Karpas-422 (cell line): ENCODE results near the gene KIF18A. TPM values are rescaled to one million over a fixed set of nuclear protein-coding genes. Genes with fewer than 3 reads are reported as not detected.
"Not testable (repeated sequence)": the region's sequence is repeated elsewhere in the genome, so short reads cannot be mapped to it uniquely, and the experiment has no call there.

Experiments
- DNase-seq: peaks from one replicate; pipeline ENCODE4 v3.0.0-alpha.2; 2015
- H2AFZ ChIP-seq: fragments of 200-600 bp; sonication (generic); 2 replicates; pipeline ENCODE4 v1.6.1; 2014; ENCODE audit warnings: antibody characterized with exemption, low read length, mixed read lengths
- H3K27ac ChIP-seq: fragments of 200-600 bp; sonication (generic); 2 replicates; pipeline ENCODE4 v1.5.1; 2014; ENCODE audit warnings: mild to moderate bottlenecking, low read length, moderate library complexity
- H3K27me3 ChIP-seq: fragments of 200-600 bp; sonication (generic); 2 replicates; pipeline ENCODE4 v1.6.1; 2014; ENCODE audit warnings: low read length, mixed read lengths
- H3K36me3 ChIP-seq: fragments of 200-600 bp; sonication (generic); 2 replicates; pipeline ENCODE4 v1.6.1; 2014; ENCODE audit warnings: low read length, mixed read lengths; ENCODE audit not compliant: insufficient read depth
- H3K4me1 ChIP-seq: fragments of 200-600 bp; sonication (generic); 2 replicates; pipeline ENCODE4 v1.6.1; 2014; ENCODE audit warnings: mild to moderate bottlenecking, low read length, mixed read lengths
- H3K4me2 ChIP-seq: fragments of 200-600 bp; sonication (generic); 2 replicates; pipeline ENCODE4 v1.6.1; 2014; ENCODE audit warnings: low read length, low read depth, mild to moderate bottlenecking; ENCODE audit not compliant: poor library complexity, severe bottlenecking
- H3K4me3 ChIP-seq: fragments of 200-600 bp; sonication (generic); 2 replicates; pipeline ENCODE4 v1.5.1; 2014; ENCODE audit warnings: mild to moderate bottlenecking, antibody characterized with exemption, low read length, mixed read lengths
- H3K79me2 ChIP-seq: fragments of 200-600 bp; sonication (generic); 2 replicates; pipeline ENCODE4 v1.6.1; 2014; ENCODE audit warnings: mild to moderate bottlenecking, low read length, mixed read lengths
- H3K9ac ChIP-seq: fragments of 200-600 bp; sonication (generic); 2 replicates; pipeline ENCODE4 v1.6.0; 2014; ENCODE audit warnings: low read length
- H3K9me2 ChIP-seq: fragments of 200-600 bp; sonication (generic), shearing (Covaris generic); replicated peaks from 2 replicates; pipeline ENCODE4 v1.6.0; 2014; ENCODE audit warnings: mild to moderate bottlenecking, low read length, moderate library complexity; ENCODE audit not compliant: insufficient read depth
- H3K9me3 ChIP-seq: fragments of 300-700, 200-600 bp; sonication (generic); 2 replicates; pipeline ENCODE4 v1.6.1; 2014; ENCODE audit warnings: low read length, mixed read lengths
- H4K20me1 ChIP-seq: fragments of 200-600 bp; sonication (generic); 2 replicates; pipeline ENCODE4 v1.6.1; 2014; ENCODE audit warnings: mild to moderate bottlenecking, antibody characterized with exemption, low read length, low read depth; ENCODE audit not compliant: insufficient read depth
- total RNA-seq: library from RNA; depleted of rRNA; stranded (reverse); fragments of >200 nt; shearing (Covaris generic); gene quantifications from 2 replicates; pipeline ENCODE4 v1.2.3, GENCODE V29; 2014; ENCODE audit warnings: low replicate concordance

The KIF18A gene
- total RNA-seq, 1 experiment from 2014 or later = 30.7 TPM

GRCh38 chr11:28089378-28089777, 18.6 kb downstream of the KIF18A start:
- Histone ChIP-seq H3K4me3 (no peak overlapping the region), H3K4me2 (no peak overlapping the region), H3K27me3 (no peaks in the 10 kb centered on the region), H3K4me1 (peaks cover 6% of the 10 kb centered on the region), H2AFZ (no peak overlapping the region), H3K36me3 (peaks cover 53% of the 10 kb centered on the region), H3K9me2 (no peaks in the 10 kb centered on the region; the same call in 1 of the 2 replicates), H3K27ac (no peak overlapping the region), H4K20me1 (no peaks in the 10 kb centered on the region), H3K9ac (no peak overlapping the region), H3K79me2 (peaks cover 28% of the 10 kb centered on the region), H3K9me3 (no peaks in the 10 kb centered on the region)
- no peak for DNase-seq

GRCh38 chr11:28087693-28088092, 20.3 kb downstream of the KIF18A start:
- DNase-seq, H3K27ac ChIP-seq, H3K9me3 ChIP-seq, H3K4me3 ChIP-seq, H4K20me1 ChIP-seq, H3K9ac ChIP-seq, H2AFZ ChIP-seq, H3K9me2 ChIP-seq, H3K4me2 ChIP-seq, H3K4me1 ChIP-seq, H3K27me3 ChIP-seq: not testable (repeated sequence)
- Histone ChIP-seq H3K79me2 (peaks cover 11% of the 10 kb centered on the region), H3K36me3 (peaks cover 53% of the 10 kb centered on the region; the same call in 1 of the 2 replicates)

GRCh38 chr11:28087192-28087591, 20.8 kb downstream of the KIF18A start:
- H3K36me3 ChIP-seq = peaks cover 56% of the 10 kb centered on the region; the same call in 1 of the 2 replicates

GRCh38 chr11:28086569-28086968, 21.4 kb downstream of the KIF18A start:
- DNase-seq = peak; percentile 51
- Histone ChIP-seq H3K27me3 (no peaks in the 10 kb centered on the region), H3K4me2 (no peak overlapping the region), H4K20me1 (no peaks in the 10 kb centered on the region), H3K27ac (peak overlapping the region; percentile 40; the same call in 1 of the 2 replicates), H3K79me2 (peaks cover 6% of the 10 kb centered on the region), H3K9ac (no peak overlapping the region), H3K4me3 (no peak overlapping the region), H3K9me3 (no peaks in the 10 kb centered on the region), H3K4me1 (peaks cover 6% of the 10 kb centered on the region), H2AFZ (no peak overlapping the region), H3K9me2 (no peaks in the 10 kb centered on the region), H3K36me3 (peaks cover 62% of the 10 kb centered on the region)

More at GRCh38 chr11:28087192-28087591, 20.8 kb downstream of the KIF18A start:
- H3K4me2 ChIP-seq, H3K9me3 ChIP-seq, H3K27ac ChIP-seq, H3K4me1 ChIP-seq, H3K79me2 ChIP-seq, H3K4me3 ChIP-seq, H4K20me1 ChIP-seq, H3K9me2 ChIP-seq, H2AFZ ChIP-seq, DNase-seq, H3K27me3 ChIP-seq, H3K9ac ChIP-seq: not testable (repeated sequence)

- H3K9me2 ChIP-seq = no peaks in the 10 kb centered on the region
- H3K4me3 ChIP-seq = no peak overlapping the region
- H3K4me1 ChIP-seq = peaks cover 6% of the 10 kb centered on the region
- H3K79me2 ChIP-seq = no peaks in the 10 kb centered on the region; the same call in 1 of the 2 replicates
- no peaks in the 10 kb centered on the region for H4K20me1 ChIP-seq
- H2AFZ ChIP-seq = no peak overlapping the region
- H3K27me3 ChIP-seq = no peaks in the 10 kb centered on the region
- peaks cover 46% of the 10 kb centered on the region for H3K36me3 ChIP-seq
- no peak overlapping the region for H3K9ac ChIP-seq
- no peaks in the 10 kb centered on the region for H3K9me3 ChIP-seq
- no peak overlapping the region for H3K27ac ChIP-seq
- H3K4me2 ChIP-seq = no peak overlapping the region
- DNase-seq = no peak
Measured at GRCh38 chr11:28083118-28083517, 24.8 kb downstream of the KIF18A start.

- Histone ChIP-seq H3K4me2 (no peak overlapping the region), H3K79me2 (peaks cover 13% of the 10 kb centered on the region), H3K27ac (no peak overlapping the region), H3K27me3 (no peaks in the 10 kb centered on the region), H3K4me1 (no peaks in the 10 kb centered on the region), H3K9me2 (no peaks in the 10 kb centered on the region), H3K9ac (no peak overlapping the region), H3K36me3 (peaks cover 66% of the 10 kb centered on the region), H2AFZ (no peak overlapping the region), H4K20me1 (no peaks in the 10 kb centered on the region), H3K9me3 (no peaks in the 10 kb centered on the region), H3K4me3 (no peak overlapping the region)
- DNase-seq = no peak
Measured at GRCh38 chr11:28077521-28077920, 30.4 kb downstream of the KIF18A start.

GRCh38 chr11:28072321-28072720, 35.6 kb downstream of the KIF18A start:
- Histone ChIP-seq H3K79me2 (peaks cover 41% of the 10 kb centered on the region), H4K20me1 (no peaks in the 10 kb centered on the region), H3K9me2 (no peaks in the 10 kb centered on the region), H3K9me3 (no peaks in the 10 kb centered on the region), H3K27ac (no peak overlapping the region), H3K9ac (no peak overlapping the region), H3K4me1 (no peaks in the 10 kb centered on the region), H3K4me3 (no peak overlapping the region), H3K36me3 (peaks cover 63% of the 10 kb centered on the region), H2AFZ (no peak overlapping the region), H3K4me2 (no peak overlapping the region), H3K27me3 (no peaks in the 10 kb centered on the region)
- no peak for DNase-seq

GRCh38 chr11:28071305-28071704, 36.7 kb downstream of the KIF18A start:
- H4K20me1 ChIP-seq = no peaks in the 10 kb centered on the region
- H3K27ac ChIP-seq = no peak overlapping the region
- no peak for DNase-seq
- no peak overlapping the region for H3K4me3 ChIP-seq
- no peaks in the 10 kb centered on the region for H3K4me1 ChIP-seq
- H3K36me3 ChIP-seq = peaks cover 61% of the 10 kb centered on the region
- H3K9ac ChIP-seq = no peak overlapping the region
- H2AFZ ChIP-seq = no peak overlapping the region
- H3K9me2 ChIP-seq = no peaks in the 10 kb centered on the region
- H3K79me2 ChIP-seq = peaks cover 49% of the 10 kb centered on the region
- H3K4me2 ChIP-seq = no peak overlapping the region
- no peaks in the 10 kb centered on the region for H3K9me3 ChIP-seq
- H3K27me3 ChIP-seq = no peaks in the 10 kb centered on the region

GRCh38 chr11:28058333-28058732, 49.6 kb downstream of the KIF18A start:
- Histone ChIP-seq H2AFZ (no peak overlapping the region), H3K9me2 (no peaks in the 10 kb centered on the region), H3K79me2 (peaks cover 37% of the 10 kb centered on the region), H3K27me3 (no peaks in the 10 kb centered on the region), H3K9me3 (no peaks in the 10 kb centered on the region), H3K4me2 (no peak overlapping the region), H3K27ac (no peak overlapping the region), H4K20me1 (no peaks in the 10 kb centered on the region), H3K4me1 (peaks cover 6% of the 10 kb centered on the region), H3K9ac (no peak overlapping the region), H3K36me3 (peaks cover 82% of the 10 kb centered on the region), H3K4me3 (no peak overlapping the region)
- DNase-seq = no peak
